Activated T-cell treated with anti-CD3 and anti-CD28 coated beads, Interleukin-2, amount 50 U/mL, for 1 hour (primary cell): Measurements from ENCODE around the gene EHD1.

Experiments
- DNase-seq: peaks from one replicate; pipeline ENCODE4 v3.0.0-alpha.2; 2020

EHD1 gene

GRCh38 chr11:64841592-64842365 is 36.6 kb downstream of the EHD1 start:
- no peak for DNase-seq

- DNase-seq: no peak
These were observed 38.3 kb downstream of the EHD1 start for GRCh38 chr11:64839887-64840782.

- DNase-seq: no peak
These were observed 39.1 kb downstream of the EHD1 start for GRCh38 chr11:64839335-64839734.

- DNase-seq: no peak
These were observed 39.7 kb downstream of the EHD1 start for GRCh38 chr11:64838600-64839334.

GRCh38 chr11:64837887-64838351 is 40.5 kb downstream of the EHD1 start:
- DNase-seq: no peak

GRCh38 chr11:64836448-64837072 is 41.9 kb downstream of the EHD1 start:
- DNase-seq: no peak

- no peak for DNase-seq
These were observed 42.6 kb downstream of the EHD1 start for GRCh38 chr11:64835616-64836447.

GRCh38 chr11:64834723-64835615 is 43.5 kb downstream of the EHD1 start:
- no peak for DNase-seq

- no peak for DNase-seq
These were observed 44.2 kb downstream of the EHD1 start for GRCh38 chr11:64834031-64834722.

- no peak for DNase-seq
These were observed 44.9 kb downstream of the EHD1 start for GRCh38 chr11:64833509-64833908.

GRCh38 chr11:64833198-64833502 is 45.3 kb downstream of the EHD1 start:
- no peak for DNase-seq

GRCh38 chr11:64832467-64833197 is 45.8 kb downstream of the EHD1 start:
- DNase-seq: no peak

GRCh38 chr11:64831411-64831891 is 47.0 kb downstream of the EHD1 start:
- DNase-seq: no peak

- DNase-seq: no peak
These were observed 48.7 kb downstream of the EHD1 start for GRCh38 chr11:64829536-64830251.

GRCh38 chr11:64827451-64827839 is 51.0 kb downstream of the EHD1 start:
- DNase-seq: no peak

GRCh38 chr11:64826578-64827450 is 51.6 kb downstream of the EHD1 start:
- DNase-seq: no peak

- no peak for DNase-seq
These were observed 52.4 kb downstream of the EHD1 start for GRCh38 chr11:64826062-64826461.
